K562 (cell line): Measurements from ENCODE around the gene MYL12B. TPM values are rescaled to one million over a fixed set of nuclear protein-coding genes. Genes with fewer than 3 reads are reported as not detected.

ENCODE experiments used
- ATAC-seq: fragments of 200-7000 bp; cut with Tn5 transposase; 3 replicates; pipeline ENCODE4 v1.9.1; 2020; ENCODE audit warnings: moderate library complexity
- BruUV-seq: library from RNA; stranded (reverse); fragments of 400-500 nt; replicated peaks from 2 replicates; lab custom pipeline; 2021; lab: Mats Ljungman, UMichigan
- CTCF ChIA-PET: fragments of 300-600 bp; formaldehyde crosslinking; extraction: SDS; loops from one replicate; lab custom pipeline; 2021; ENCODE audit warnings: low intra/inter-chr PET ratio; lab: Yijun Ruan, JAX
- POLR2A ChIA-PET: fragments of 300-600, 350-650 bp; sonication (Branson Sonifier 250); formaldehyde crosslinking; extraction: SDS; loops from one replicate; lab custom pipeline; 2021; ENCODE audit warnings: antibody characterized with exemption, inconsistent platforms; lab: Yijun Ruan, JAX
- DNase-seq, 4 experiments: peaks; one replicate each; pipeline versions ENCODE4 v3.0.0 to v3.0.0-alpha.2; 2011 to 2018; ENCODE audit warnings: low spot score in 3 of 4, mixed read lengths in 3 of 4; ENCODE audit errors: extremely low read depth in 1 of 4
- FAIRE-seq: peaks from 2 replicates; lab custom pipeline; 2011; peaks lifted over from hg19 to GRCh38; lab: Jason Lieb, UNC
- H2AFZ ChIP-seq: 2 replicates; pipeline ENCODE4 v1.6.0; 2011; ENCODE audit warnings: low read depth, low read length, control low read depth, inconsistent platforms
- H3K27ac ChIP-seq: fragments of 200-600 bp; 3 replicates; pipeline ENCODE4 v1.8.0; 2011; ENCODE audit warnings: low read depth, mild to moderate bottlenecking, control low read depth, inconsistent platforms, low read length, moderate library complexity, mixed read lengths; ENCODE audit errors: extremely low read depth
- H3K27me3 ChIP-seq, 2 experiments: fragments of 300-600 bp in 1 of 2; 2 replicates in 1 of 2; 3 replicates in 1 of 2; pipeline versions ENCODE4 v1.6.0 to v1.8.0; 2011; ENCODE audit warnings: inconsistent platforms in 2 of 2, low read length in 2 of 2, mild to moderate bottlenecking in 1 of 2, mixed read lengths in 1 of 2, moderate library complexity in 1 of 2; ENCODE audit not compliant: control insufficient read depth in 2 of 2, insufficient read depth in 2 of 2
- H3K36me3 ChIP-seq: fragments of 300-600 bp; 3 replicates; pipeline ENCODE4 v1.8.0; 2011; ENCODE audit warnings: mild to moderate bottlenecking, low read length, inconsistent platforms; ENCODE audit not compliant: control insufficient read depth, insufficient read depth
- H3K4me1 ChIP-seq, 2 experiments: fragments of 200-600 bp in 1 of 2; replicated peaks in 1 of 2; 2 replicates in 1 of 2; 3 replicates in 1 of 2; pipeline versions ENCODE4 v1.5.1 to v1.8.0; 2011; ENCODE audit warnings: inconsistent platforms in 2 of 2, low read length in 2 of 2, mild to moderate bottlenecking in 1 of 2, mixed read lengths in 1 of 2, moderate library complexity in 1 of 2; ENCODE audit not compliant: control insufficient read depth in 2 of 2, insufficient read depth in 2 of 2
- H3K4me2 ChIP-seq: 2 replicates; pipeline ENCODE4 v1.6.1; 2011; ENCODE audit warnings: low read length, control low read depth, inconsistent platforms, mixed read lengths; ENCODE audit not compliant: insufficient read depth
- H3K4me3 ChIP-seq: fragments of 200-600 bp; sonication (generic), shearing (Covaris generic); 2 replicates; pipeline ENCODE4 v1.5.1; 2016; ENCODE audit warnings: control low read depth, inconsistent platforms
- H3K79me2 ChIP-seq: fragments of 200-600 bp; 3 replicates; pipeline ENCODE4 v1.8.0; 2011; ENCODE audit warnings: low read length, inconsistent platforms; ENCODE audit not compliant: control insufficient read depth, insufficient read depth
- H3K9ac ChIP-seq, 2 experiments: 2 replicates each; pipeline versions ENCODE4 v1.6.0 to v1.6.1; 2011; ENCODE audit warnings: low read depth in 2 of 2, low read length in 2 of 2, control low read depth in 1 of 2, inconsistent platforms in 1 of 2, mild to moderate bottlenecking in 1 of 2, mixed read lengths in 1 of 2; ENCODE audit not compliant: insufficient read depth in 1 of 2
- H3K9me1 ChIP-seq: one replicate; pipeline ENCODE4 v1.6.0; 2011; ENCODE audit warnings: inconsistent platforms, mild to moderate bottlenecking, low read length, moderate library complexity; ENCODE audit not compliant: control insufficient read depth, insufficient read depth
- H3K9me3 ChIP-seq: replicated peaks from 2 replicates; pipeline ENCODE4 v1.5.1; 2011; ENCODE audit warnings: low read depth, low read length, inconsistent platforms; ENCODE audit not compliant: control insufficient read depth, insufficient read depth
- H4K20me1 ChIP-seq: replicated peaks from 2 replicates; pipeline ENCODE4 v1.6.1; 2011; ENCODE audit warnings: low read length, inconsistent platforms, mixed read lengths; ENCODE audit not compliant: control insufficient read depth, insufficient read depth
- FOXJ3 ChIP-seq: sonication (generic); formaldehyde crosslinking; IDR thresholded peaks from 2 replicates; pipeline ENCODE4 v1.4.0; 2020; ENCODE audit warnings: mild to moderate bottlenecking, missing genetic modification reagents
- HMGN3 ChIP-seq: IDR thresholded peaks from 2 replicates; pipeline ENCODE4 v1.6.1; 2011; ENCODE audit warnings: borderline replicate concordance, low read depth, mild to moderate bottlenecking, mixed read lengths, low read length; ENCODE audit not compliant: insufficient read length; ENCODE audit errors: extremely low read depth
- MBD1 ChIP-seq: fragments of 250-450 bp; sonication (Bioruptor Pico); IDR thresholded peaks from 2 replicates; pipeline ENCODE4 v1.8.0; 2022; ENCODE audit warnings: inconsistent platforms
- SAFB ChIP-seq: fragments of 200-400 bp; formaldehyde crosslinking; IDR thresholded peaks from 2 replicates; pipeline ENCODE4 v1.6.1; 2017; ENCODE audit warnings: low read depth, low read length, borderline replicate concordance
- SNAPC5 ChIP-seq: fragments of 250-450 bp; sonication (Bioruptor Pico); IDR thresholded peaks from 2 replicates; pipeline ENCODE4 v1.8.0; 2021; ENCODE audit warnings: moderate library complexity, mild to moderate bottlenecking, inconsistent platforms
- TFAM ChIP-seq: fragments of 250-450 bp; sonication (Bioruptor Pico); conservative IDR thresholded peaks from 2 replicates; pipeline ENCODE4 v1.5.0; 2021; ENCODE audit warnings: mild to moderate bottlenecking, moderate library complexity
- VEZF1 ChIP-seq: fragments of 200-800 bp; sonication (Bioruptor generic); IDR thresholded peaks from 2 replicates; pipeline ENCODE4 v1.6.1; 2017; ENCODE audit warnings: missing genetic modification characterization, missing compliant biosample characterization
- ZBTB43 ChIP-seq: sonication (generic); formaldehyde crosslinking; IDR thresholded peaks from 2 replicates; pipeline ENCODE4 v1.8.0; 2023; ENCODE audit warnings: mild to moderate bottlenecking, missing genetic modification reagents
- ZNF699 ChIP-seq: fragments of 250-450 bp; sonication (Bioruptor Pico); IDR thresholded peaks from 2 replicates; pipeline ENCODE4 v1.8.0; 2021; ENCODE audit warnings: mild to moderate bottlenecking, moderate library complexity; ENCODE audit not compliant: insufficient replicate concordance
- ZNF717 ChIP-seq: fragments of 250-450 bp; sonication (Bioruptor Pico); IDR thresholded peaks from 2 replicates; pipeline ENCODE4 v1.5.0; 2021
- WGBS: fragments of 100-300 bp; shearing (Covaris generic); methylation state at CpG from one replicate; pipeline ENCODE4 v1.1.6; 2016; ENCODE audit warnings: low coverage, mixed read lengths; ENCODE audit not compliant: insufficient coverage; ENCODE audit errors: missing lambda C conversion rate; 5-methylcytosine and 5-hydroxymethylcytosine counted together
- in situ Hi-C: fragments of 300-500 bp; cut with MboI; formaldehyde crosslinking; loops from 4 replicates; pipeline ENCODE4 v1.15.0; 2018; ENCODE audit warnings: inconsistent platforms, mixed read lengths
- intact Hi-C: fragments of 100-400 bp; cut with micrococcal nuclease; formaldehyde crosslinking; loops from 2 replicates; pipeline ENCODE4 v1.14.2; 2022
- polyA plus RNA-seq, 8 experiments: library from polyadenylated mRNA; depleted of rRNA in 4 of 8; stranded (reverse) in 5 of 8; unstranded in 3 of 8; fragments of >200 nt; fragmentation: Nextera tagmentation in 2 of 8; fragmentation: Illumina TruSeq in 1 of 8; extraction: Ambion mirVana in 2 of 8; extraction: Trizol in 1 of 8; gene quantifications; 2 replicates each; pipeline versions ENCODE4 v1.2.1 to v1.2.3, GENCODE V29; 2011 to 2014; ENCODE audit warnings: inconsistent platforms in 1 of 8, missing spikeins in 1 of 8
- total RNA-seq, 7 experiments: library from RNA; depleted of rRNA in 6 of 7; stranded (reverse); fragments of >200 nt in 6 of 7; fragmentation: Illumina TruSeq in 2 of 7; extraction: Trizol in 2 of 7; gene quantifications; 2 replicates each; pipeline versions ENCODE4 v1.2.1 to v1.2.3, GENCODE V29; 2011 to 2021; ENCODE audit warnings: low replicate concordance in 1 of 7
- TF ChIP-seq, protein P1 (sequence below): fragments of 250-450 bp; sonication (Bioruptor Pico); IDR thresholded peaks from 2 replicates; pipeline ENCODE4 v1.5.0; 2020; ENCODE audit warnings: mild to moderate bottlenecking, borderline replicate concordance

Gene MYL12B
- total and polyA plus RNA-seq, 9 of the 15 experiments (the other 6 are each of a cell fraction or from before 2014, with no cell fraction given), result 220 to 995 (median 463) TPM

- no peak for FAIRE-seq
- TF ChIP-seq HMGN3 (no peak), TFAM (no peak), ZNF717 (CRISPR knock-in tag) (no peak), FOXJ3 (CRISPR knock-in tag) (no peak), SAFB (no peak), ZBTB43 (CRISPR knock-in tag) (no peak), VEZF1 (CRISPR knock-in tag) (0 out of 2 replicates have a peak, but pooled peaks have one; percentile 14), SNAPC5 (no peak), MBD1 (CRISPR knock-in tag) (peak; percentile 20; the same call in 1 of the 2 replicates), ZNF699 (CRISPR knock-in tag) (no peak)
- TF ChIP-seq, protein P1, sequence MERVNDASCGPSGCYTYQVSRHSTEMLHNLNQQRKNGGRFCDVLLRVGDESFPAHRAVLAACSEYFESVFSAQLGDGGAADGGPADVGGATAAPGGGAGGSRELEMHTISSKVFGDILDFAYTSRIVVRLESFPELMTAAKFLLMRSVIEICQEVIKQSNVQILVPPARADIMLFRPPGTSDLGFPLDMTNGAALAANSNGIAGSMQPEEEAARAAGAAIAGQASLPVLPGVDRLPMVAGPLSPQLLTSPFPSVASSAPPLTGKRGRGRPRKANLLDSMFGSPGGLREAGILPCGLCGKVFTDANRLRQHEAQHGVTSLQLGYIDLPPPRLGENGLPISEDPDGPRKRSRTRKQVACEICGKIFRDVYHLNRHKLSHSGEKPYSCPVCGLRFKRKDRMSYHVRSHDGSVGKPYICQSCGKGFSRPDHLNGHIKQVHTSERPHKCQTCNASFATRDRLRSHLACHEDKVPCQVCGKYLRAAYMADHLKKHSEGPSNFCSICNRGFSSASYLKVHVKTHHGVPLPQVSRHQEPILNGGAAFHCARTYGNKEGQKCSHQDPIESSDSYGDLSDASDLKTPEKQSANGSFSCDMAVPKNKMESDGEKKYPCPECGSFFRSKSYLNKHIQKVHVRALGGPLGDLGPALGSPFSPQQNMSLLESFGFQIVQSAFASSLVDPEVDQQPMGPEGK (CRISPR knock-in tag), result no peak
Observed at GRCh38 chr18:3257627-3258120, 4.3 kb upstream of the MYL12B start.

More at GRCh38 chr18:3257627-3258120, 4.3 kb upstream of the MYL12B start:
- ChIA-PET POLR2A (interaction anchor here (1.2 to 4.1 kb wide), 2 partner anchors 11 to 12 kb away, joined by 3 to 33 read pairs; partner anchors contain the start of gene MYL12A), CTCF (no interaction called here)
- Histone ChIP-seq H3K27me3 (no peaks in the 10 kb centered on the region), H4K20me1 (peaks cover 3% of the 10 kb centered on the region; the same call in 1 of the 2 replicates), H3K79me2 (peaks cover 37% of the 10 kb centered on the region), H3K27ac (0 out of 3 replicates have a peak overlapping the region, but pooled peaks have one; percentile 21), H3K9ac (no peak overlapping the region), H2AFZ (no peak overlapping the region), H3K4me2 (no peak overlapping the region), H3K9me1 (no peaks in the 10 kb centered on the region), H3K9me3 (no peaks in the 10 kb centered on the region), H3K36me3 (peaks cover 60% of the 10 kb centered on the region), H3K4me1 (peaks cover 9 to 11% of the 10 kb centered on the region in 2 experiments; a peak in 4 of 5 replicates), H3K4me3 (no peak overlapping the region)
- no TSS peak for BruUV-seq
- intact Hi-C loops (no loop called here), in situ Hi-C loops (no loop called here)
- DNase-seq, result no peak
- 86% methylated on average over 2 of the region's 2 CpGs for WGBS
- no peak for ATAC-seq
